GM21447 (cell line): Measurements from ENCODE around the gene SPEM3.

Source experiments
- ATAC-seq: cut with Tn5 transposase; IDR thresholded peaks from one replicate; pipeline ENCODE4 v1.9.1; 2021; ENCODE audit not compliant: unreplicated experiment

SPEM3 gene

DNA sequence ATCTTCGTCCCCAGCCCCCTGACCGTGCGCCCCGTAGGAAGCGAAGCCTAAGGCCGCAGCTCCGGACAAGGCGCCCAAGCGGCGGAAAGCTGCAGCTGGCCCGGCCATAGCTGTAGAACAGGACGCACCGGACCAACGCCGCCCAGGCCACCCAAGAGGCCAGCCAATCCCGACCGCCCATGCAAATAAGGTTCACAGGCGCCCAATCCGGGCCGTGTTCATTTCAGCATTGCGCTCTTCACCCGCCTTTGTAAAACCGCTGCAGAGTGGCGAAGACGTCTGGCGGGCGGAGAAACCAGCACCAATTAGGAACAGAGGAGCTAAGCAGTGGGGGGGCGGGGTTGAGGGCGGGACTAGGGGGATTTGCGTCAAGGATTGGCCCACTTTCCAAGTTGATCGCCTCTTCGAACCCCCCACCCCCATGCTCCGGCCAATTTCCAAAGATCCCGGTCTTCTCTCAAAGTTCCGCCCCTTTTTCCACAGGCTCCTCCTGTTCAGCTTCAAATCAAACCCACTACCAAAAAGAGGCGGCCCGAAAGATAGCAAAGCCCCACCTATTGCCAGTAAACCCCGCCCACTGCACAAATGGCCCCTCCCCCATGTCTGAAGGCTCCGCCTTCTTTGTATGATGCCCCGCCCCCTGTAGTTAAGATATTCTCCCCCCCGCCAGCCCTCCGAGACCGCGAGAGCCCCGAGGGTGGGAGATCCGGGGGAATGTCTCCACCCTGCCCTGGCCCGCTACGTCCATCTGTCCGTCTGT, 24.5 kb upstream of the SPEM3 start, which contains the start of gene TMEM256:
Gene TMEM256, minus strand, starts transcription at position 121 of the 760 bp plus-strand sequence. Its CDS starts 13 bp downstream, at position 108.
- ATAC-seq, result peak; percentile 94

DNA sequence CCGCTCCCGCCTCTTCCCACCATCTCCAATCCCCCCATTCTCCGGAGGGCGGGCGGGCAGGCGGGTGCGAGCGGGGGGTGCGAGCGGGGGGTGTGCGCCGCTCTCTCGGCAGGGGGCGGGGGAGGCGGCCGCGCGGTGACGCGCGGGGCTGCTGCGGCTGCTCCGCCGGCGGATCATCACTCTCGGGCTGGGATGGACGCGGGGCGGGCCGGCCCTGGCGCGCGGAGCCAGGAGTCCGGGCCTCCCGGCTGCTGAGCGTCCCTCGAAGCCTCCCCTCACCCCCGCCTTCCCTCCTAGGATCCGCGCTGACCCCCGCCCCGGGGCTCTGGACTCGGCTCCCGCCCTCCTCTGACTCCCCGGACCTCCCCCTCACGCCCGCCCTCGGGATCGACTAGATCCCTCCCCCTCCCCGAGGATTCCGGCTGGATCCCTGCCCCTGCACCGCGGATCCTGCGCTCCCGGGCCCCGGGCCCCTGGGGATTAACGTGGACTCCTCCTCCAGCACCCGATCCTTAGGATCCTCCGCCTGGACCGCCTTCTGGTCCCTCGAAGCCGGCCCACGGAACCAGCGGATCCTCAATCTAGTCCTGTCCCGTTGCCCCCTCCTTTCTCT, 23.8 kb upstream of the SPEM3 start:
- no peak for ATAC-seq

DNA sequence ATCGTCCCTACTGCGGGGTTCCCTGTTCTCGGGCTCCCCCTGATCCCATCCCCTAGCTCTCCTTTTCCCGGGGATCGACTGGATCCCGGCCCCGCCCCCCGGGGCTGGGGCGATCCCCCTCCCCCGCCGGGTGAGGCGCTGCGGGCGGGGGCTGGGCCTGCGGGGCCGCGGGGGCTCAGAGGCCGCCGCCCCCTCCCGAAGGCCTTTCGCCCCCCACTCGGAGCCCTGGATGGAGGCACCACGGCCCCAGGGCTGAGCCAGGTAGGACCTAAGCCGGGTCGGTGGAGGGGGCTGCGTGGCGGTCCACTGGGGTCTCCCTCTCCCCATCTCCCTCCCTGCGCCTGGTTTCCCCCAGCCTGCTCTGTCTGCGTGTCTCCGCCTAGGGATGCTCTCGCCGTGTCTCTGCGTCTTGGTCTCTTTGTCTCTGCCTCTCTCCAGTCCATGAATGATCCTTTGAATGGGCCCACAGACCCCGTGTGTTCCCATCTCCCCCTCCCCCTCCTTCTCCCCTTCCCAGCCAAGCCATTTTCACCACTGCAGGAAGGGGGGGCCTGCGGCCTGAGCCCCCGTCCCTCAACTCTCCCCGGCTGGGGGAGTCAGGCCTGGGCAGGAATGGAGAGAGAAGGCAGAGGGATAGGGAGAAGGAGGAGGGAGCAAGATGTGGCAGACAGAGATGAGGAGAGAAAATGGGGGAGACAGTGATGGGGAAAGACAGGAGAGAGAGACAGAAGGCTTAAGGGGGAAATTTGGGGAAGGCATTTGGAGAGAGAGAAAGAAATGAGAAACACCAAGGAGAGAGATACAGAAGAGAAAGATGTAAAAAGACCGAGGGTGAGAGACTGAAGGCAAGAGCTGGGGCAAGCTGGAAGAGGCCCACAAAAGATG, 23.1 kb upstream of the SPEM3 start:
- ATAC-seq, result no peak

GRCh38 chr17:7406235-7406825, 22.3 kb upstream of the SPEM3 start:
- ATAC-seq, result no peak

- ATAC-seq, result no peak
These were observed 21.6 kb upstream of the SPEM3 start for GRCh38 chr17:7407082-7407481.

- ATAC-seq, result no peak
These were observed 21.0 kb upstream of the SPEM3 start, which contains the start of gene NLGN2 for GRCh38 chr17:7407485-7408251. Gene NLGN2, plus strand, starts transcription at chr17:7407845. Its CDS starts 411 bp downstream, at chr17:7408256.

DNA sequence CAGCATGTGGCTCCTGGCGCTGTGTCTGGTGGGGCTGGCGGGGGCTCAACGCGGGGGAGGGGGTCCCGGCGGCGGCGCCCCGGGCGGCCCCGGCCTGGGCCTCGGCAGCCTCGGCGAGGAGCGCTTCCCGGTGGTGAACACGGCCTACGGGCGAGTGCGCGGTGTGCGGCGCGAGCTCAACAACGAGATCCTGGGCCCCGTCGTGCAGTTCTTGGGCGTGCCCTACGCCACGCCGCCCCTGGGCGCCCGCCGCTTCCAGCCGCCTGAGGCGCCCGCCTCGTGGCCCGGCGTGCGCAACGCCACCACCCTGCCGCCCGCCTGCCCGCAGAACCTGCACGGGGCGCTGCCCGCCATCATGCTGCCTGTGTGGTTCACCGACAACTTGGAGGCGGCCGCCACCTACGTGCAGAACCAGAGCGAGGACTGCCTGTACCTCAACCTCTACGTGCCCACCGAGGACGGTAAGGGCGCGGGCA, 20.4 kb upstream of the SPEM3 start:
- ATAC-seq, result no peak

DNA sequence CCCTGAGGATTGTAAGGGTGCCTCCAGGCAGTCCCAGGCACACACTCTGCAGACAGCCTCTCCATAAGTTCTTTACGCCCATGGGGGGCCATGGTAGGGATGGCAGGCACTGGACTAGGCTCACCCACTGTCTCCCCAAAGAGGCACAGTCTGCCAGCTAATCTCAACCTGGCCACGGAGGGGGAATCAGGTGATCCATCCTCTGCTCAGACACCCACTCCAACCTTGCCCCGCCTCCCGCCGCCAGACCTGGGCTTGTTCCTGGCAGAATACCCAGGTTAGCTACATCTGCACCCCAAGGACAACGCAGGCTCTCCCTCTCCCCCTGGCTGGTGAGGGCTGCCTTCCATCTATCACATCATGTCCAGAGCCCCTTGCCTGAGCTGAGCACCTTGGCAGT, 19.8 kb upstream of the SPEM3 start:
- no peak for ATAC-seq

GRCh38 chr17:7409716-7410115, 18.9 kb upstream of the SPEM3 start:
- ATAC-seq, result no peak

DNA sequence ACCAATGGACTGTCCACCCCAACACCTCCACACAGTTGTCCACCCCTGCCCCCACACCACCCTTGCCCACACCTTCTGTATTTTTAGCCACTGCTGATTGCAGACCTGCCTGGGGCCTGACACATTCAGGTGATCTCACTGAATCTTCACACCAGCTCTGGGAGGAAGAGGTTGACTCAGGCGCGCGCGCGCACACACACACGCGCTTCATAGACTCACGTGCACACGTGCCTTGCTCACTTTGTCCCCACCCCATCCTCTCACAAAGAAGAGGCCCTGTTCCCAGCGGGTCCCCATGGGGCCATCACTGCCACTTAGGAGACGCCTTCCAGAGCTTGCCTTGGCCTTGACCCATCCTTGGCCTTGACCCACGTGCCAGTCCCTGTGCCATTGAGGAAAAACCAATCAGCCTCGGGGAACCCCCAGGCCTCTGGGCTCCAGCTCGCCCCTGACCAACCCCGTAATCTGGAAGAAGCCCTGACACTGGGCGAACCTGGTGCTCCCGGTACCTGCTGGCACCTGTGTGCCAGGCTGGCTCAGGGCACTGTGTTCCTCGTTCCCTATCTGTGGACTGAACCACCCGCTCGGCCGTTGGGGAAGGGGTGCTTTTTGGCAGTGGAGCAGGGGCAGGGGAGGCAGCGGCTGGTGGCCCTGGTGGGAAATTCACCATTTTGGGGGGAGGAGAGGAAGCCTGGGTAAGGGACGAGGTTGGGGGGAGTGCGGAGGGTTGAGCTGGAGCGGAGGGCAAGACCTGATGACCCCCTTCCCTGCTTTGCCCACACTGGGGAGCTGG, 17.8 kb upstream of the SPEM3 start:
- no peak for ATAC-seq

GRCh38 chr17:7411427-7411750, 17.3 kb upstream of the SPEM3 start:
- no peak for ATAC-seq

- ATAC-seq, result no peak
These were observed 15.2 kb upstream of the SPEM3 start for GRCh38 chr17:7413346-7413985.

DNA sequence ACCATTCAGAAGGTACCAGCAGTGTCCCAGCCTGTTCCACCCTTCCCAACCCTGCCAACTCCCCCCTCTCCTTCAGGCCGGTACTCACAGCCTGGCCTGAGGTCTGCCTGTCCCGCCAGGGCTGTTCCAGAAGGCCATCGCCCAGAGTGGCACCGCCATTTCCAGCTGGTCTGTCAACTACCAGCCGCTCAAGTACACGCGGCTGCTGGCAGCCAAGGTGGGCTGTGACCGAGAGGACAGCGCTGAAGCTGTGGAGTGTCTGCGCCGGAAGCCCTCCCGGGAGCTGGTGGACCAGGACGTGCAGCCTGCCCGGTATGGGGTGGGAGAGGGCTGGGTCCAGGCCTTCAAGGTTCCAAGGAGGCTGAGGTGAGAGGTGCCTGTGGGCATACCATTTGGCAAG, 13.8 kb upstream of the SPEM3 start:
- no peak for ATAC-seq

DNA sequence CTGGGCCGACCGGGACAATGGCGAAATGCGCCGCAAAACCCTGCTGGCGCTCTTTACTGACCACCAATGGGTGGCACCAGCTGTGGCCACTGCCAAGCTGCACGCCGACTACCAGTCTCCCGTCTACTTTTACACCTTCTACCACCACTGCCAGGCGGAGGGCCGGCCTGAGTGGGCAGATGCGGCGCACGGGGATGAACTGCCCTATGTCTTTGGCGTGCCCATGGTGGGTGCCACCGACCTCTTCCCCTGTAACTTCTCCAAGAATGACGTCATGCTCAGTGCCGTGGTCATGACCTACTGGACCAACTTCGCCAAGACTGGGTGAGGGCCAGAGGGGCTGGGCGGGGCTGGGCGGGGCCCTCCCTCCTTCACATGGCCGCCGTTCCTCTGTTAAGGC, 12.9 kb upstream of the SPEM3 start:
- no peak for ATAC-seq

DNA sequence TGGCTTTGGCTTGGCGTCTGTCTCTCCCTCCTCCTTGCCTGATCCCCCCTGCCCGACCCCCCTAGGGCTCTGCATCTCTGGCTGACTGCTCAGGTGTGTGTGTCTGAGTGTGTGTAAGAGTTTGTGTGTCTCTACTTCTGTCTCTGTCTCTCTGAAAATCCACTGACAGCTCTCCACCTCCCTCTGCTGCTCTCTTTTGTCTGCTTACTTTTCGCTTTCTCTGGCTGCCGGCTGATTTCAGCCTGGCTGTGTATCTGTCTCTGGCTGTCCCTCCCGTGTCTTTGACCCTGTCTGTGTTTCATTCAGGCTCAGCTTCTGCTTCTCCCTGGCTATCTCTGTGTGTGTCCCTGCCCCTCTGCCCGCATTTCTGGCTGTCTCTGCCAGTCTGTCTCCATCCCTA, 12.3 kb upstream of the SPEM3 start:
- ATAC-seq, result no peak

- no peak for ATAC-seq
These were observed 11.5 kb upstream of the SPEM3 start for GRCh38 chr17:7417056-7417655.

GRCh38 chr17:7418472-7419152, 10.0 kb upstream of the SPEM3 start:
- no peak for ATAC-seq
